ENCODE measurements around the gene AIG1.
A peak's percentile ranks its signal among the peaks of the same experiment; 100 is the strongest.

The AIG1 gene

GRCh38 chr6:143271024-143271423, 210.3 kb downstream of the AIG1 start:
- TF ChIP-seq, protein P1, sequence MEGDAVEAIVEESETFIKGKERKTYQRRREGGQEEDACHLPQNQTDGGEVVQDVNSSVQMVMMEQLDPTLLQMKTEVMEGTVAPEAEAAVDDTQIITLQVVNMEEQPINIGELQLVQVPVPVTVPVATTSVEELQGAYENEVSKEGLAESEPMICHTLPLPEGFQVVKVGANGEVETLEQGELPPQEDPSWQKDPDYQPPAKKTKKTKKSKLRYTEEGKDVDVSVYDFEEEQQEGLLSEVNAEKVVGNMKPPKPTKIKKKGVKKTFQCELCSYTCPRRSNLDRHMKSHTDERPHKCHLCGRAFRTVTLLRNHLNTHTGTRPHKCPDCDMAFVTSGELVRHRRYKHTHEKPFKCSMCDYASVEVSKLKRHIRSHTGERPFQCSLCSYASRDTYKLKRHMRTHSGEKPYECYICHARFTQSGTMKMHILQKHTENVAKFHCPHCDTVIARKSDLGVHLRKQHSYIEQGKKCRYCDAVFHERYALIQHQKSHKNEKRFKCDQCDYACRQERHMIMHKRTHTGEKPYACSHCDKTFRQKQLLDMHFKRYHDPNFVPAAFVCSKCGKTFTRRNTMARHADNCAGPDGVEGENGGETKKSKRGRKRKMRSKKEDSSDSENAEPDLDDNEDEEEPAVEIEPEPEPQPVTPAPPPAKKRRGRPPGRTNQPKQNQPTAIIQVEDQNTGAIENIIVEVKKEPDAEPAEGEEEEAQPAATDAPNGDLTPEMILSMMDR (IDR thresholded peaks at IDR 0.05; ENCODE audit: extremely low read depth, insufficient read depth, missing control alignments), result no peak
- DNase-seq (ENCODE audit: low spot score), result no peak
- in situ Hi-C loops (cut with MboI; ENCODE audit: low pct_unique_long_range_greater_than_20kb, low sequenced_read_pairs, unreplicated experiment), result no loop called here

DNA sequence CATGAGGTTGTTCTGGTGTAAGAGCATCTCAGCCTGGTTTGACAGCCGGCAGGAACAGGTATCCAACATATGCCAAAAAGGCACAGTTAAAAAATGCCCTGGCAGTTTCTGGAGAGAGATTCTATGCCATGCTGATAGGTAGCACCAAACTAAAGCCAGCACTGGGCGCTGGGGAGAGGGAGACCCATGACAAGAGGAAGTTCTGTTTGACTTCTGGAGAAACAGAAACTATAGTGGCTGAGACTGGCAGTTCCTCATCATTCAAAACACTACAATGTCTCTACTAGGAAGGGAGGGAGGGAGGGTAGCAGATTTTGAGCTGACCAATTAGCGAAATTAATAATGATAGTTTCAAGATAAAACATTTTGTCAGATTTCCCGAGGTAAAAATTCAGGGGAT, 215.7 kb downstream of the AIG1 start:
- TF ChIP-seq, protein P1 (IDR thresholded peaks at IDR 0.05; ENCODE audit: extremely low read depth, insufficient read depth, missing control alignments), result no peak
- DNase-seq (ENCODE audit: low spot score), result peak; percentile 28

DNA sequence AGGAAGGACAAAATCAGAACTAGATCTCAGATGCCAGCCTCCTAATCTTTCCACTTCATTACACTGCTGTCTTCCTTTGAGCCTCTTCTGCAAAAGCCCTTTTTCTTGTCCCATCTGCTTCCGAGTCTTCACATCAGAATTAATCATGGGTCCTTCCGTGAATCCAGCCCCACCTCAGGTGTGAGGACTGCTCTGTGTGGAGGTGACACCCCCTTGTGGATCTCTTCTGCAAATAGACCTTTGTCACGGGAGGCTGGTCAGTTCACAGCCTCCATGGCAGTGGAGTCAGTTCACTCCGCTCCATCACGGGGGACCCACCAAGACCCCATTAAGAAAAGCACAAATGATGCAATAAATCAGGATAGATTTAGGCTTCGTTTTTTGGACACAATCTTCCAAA, 218.7 kb downstream of the AIG1 start:
- TF ChIP-seq, protein P1 (IDR thresholded peaks at IDR 0.05; ENCODE audit: extremely low read depth, insufficient read depth, missing control alignments), result peak; percentile 57

More for the DNA sequence above, 215.7 kb downstream of the AIG1 start:
- in situ Hi-C loops (cut with MboI; ENCODE audit: low pct_unique_long_range_greater_than_20kb, low sequenced_read_pairs, unreplicated experiment), result no loop called here

GRCh38 chr6:143283887-143284645, 223.4 kb downstream of the AIG1 start:
- TF ChIP-seq, protein P1 (IDR thresholded peaks at IDR 0.05; ENCODE audit: extremely low read depth, insufficient read depth, missing control alignments), result no peak
- DNase-seq (ENCODE audit: low spot score), result no peak
- in situ Hi-C loops (cut with MboI; ENCODE audit: low pct_unique_long_range_greater_than_20kb, low sequenced_read_pairs, unreplicated experiment), result no loop called here

More for the DNA sequence above, 218.7 kb downstream of the AIG1 start:
- in situ Hi-C loops (cut with MboI; ENCODE audit: low pct_unique_long_range_greater_than_20kb, low sequenced_read_pairs, unreplicated experiment), result no loop called here
- peak; percentile 20 for DNase-seq (ENCODE audit: low spot score)

- TF ChIP-seq, protein P1 (IDR thresholded peaks at IDR 0.05; ENCODE audit: extremely low read depth, insufficient read depth, missing control alignments), result no peak
- in situ Hi-C loops (cut with MboI; ENCODE audit: low pct_unique_long_range_greater_than_20kb, low sequenced_read_pairs, unreplicated experiment), result no loop called here
- DNase-seq (ENCODE audit: low spot score), result no peak
Measured at GRCh38 chr6:143286251-143286795, 225.6 kb downstream of the AIG1 start.

DNA sequence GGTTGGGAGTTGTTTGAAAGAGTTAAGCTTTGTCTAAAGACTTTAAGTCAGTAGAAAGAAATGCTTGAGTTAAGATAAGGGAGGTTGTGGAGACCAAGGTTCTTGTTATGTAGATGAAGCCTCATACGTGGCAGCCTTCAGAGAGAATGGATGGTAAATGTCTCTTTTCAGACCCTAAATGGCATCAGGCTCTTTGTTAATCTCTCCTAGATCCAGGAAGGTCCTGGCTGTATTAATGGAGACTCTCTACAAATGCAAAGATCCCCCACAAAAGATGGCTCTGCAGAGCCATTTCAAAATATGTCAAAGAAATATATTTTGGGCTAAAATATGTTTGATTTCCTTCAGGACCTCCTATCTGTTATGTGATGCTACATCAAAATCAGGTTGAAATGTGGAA, 228.2 kb downstream of the AIG1 start:
- in situ Hi-C loops (cut with MboI; ENCODE audit: low pct_unique_long_range_greater_than_20kb, low sequenced_read_pairs, unreplicated experiment), result no loop called here
- no peak for DNase-seq (ENCODE audit: low spot score)
- TF ChIP-seq, protein P1 (IDR thresholded peaks at IDR 0.05; ENCODE audit: extremely low read depth, insufficient read depth, missing control alignments), result no peak
